OCI-LY7 (cell line): ENCODE measurements around the gene APOBEC3H. TPM values are rescaled to one million over a fixed set of nuclear protein-coding genes. Genes with fewer than 3 reads are reported as not detected.

Source experiments
- BruUV-seq: library from RNA; stranded (reverse); fragments of 400-500 nt; replicated peaks from 2 replicates; lab custom pipeline; 2021; lab: Mats Ljungman, UMichigan
- CTCF ChIA-PET: fragments of 300-600 bp; sonication (Branson Sonifier 250); formaldehyde crosslinking; loops from one replicate; lab custom pipeline; 2022; ENCODE audit warnings: antibody characterized with exemption; ENCODE audit not compliant: unreplicated experiment; lab: Charles Lee
- POLR2A ChIA-PET: fragments of 300-600 bp; sonication (Branson Sonifier 250); formaldehyde crosslinking; loops from one replicate; lab custom pipeline; 2022; ENCODE audit warnings: antibody characterized with exemption; lab: Charles Lee
- DNase-seq: peaks from one replicate; pipeline ENCODE4 v3.0.0-alpha.2; 2015; ENCODE audit warnings: low spot score
- H2AFZ ChIP-seq: fragments of 200-600 bp; sonication (generic), shearing (Covaris generic); 2 replicates; pipeline ENCODE4 v1.6.1; 2014; ENCODE audit warnings: mild to moderate bottlenecking, antibody characterized with exemption, low read length, moderate library complexity
- H3K27ac ChIP-seq: fragments of 200-600 bp; sonication (generic); 2 replicates; pipeline ENCODE4 v1.5.1; 2014; ENCODE audit warnings: mixed run types, low read depth, mild to moderate bottlenecking, moderate library complexity, low read length, inconsistent platforms; ENCODE audit not compliant: poor library complexity, severe bottlenecking
- H3K36me3 ChIP-seq: fragments of 200-600 bp; sonication (generic); 2 replicates; pipeline ENCODE4 v1.6.1; 2014; ENCODE audit warnings: mild to moderate bottlenecking, antibody characterized with exemption, low read length, moderate library complexity, mixed read lengths; ENCODE audit not compliant: insufficient read depth
- H3K4me1 ChIP-seq: fragments of 200-600 bp; sonication (generic); 2 replicates; pipeline ENCODE4 v1.5.1; 2014; ENCODE audit warnings: mild to moderate bottlenecking, low read length; ENCODE audit not compliant: insufficient read depth, poor library complexity, severe bottlenecking
- H3K4me2 ChIP-seq: fragments of 200-600 bp; sonication (generic); 2 replicates; pipeline ENCODE4 v1.6.1; 2014; ENCODE audit warnings: mild to moderate bottlenecking, low read length
- H3K4me3 ChIP-seq: fragments of 200-600 bp; sonication (generic); 2 replicates; pipeline ENCODE4 v1.5.1; 2014; ENCODE audit warnings: mild to moderate bottlenecking, low read depth, low read length; ENCODE audit not compliant: poor library complexity, severe bottlenecking
- H3K79me2 ChIP-seq: fragments of 200-600 bp; sonication (generic); 2 replicates; pipeline ENCODE4 v1.6.1; 2016; ENCODE audit warnings: low read depth, mild to moderate bottlenecking, low read length, moderate library complexity, mixed read lengths; ENCODE audit not compliant: insufficient read depth
- H3K9me2 ChIP-seq: fragments of 200-600 bp; sonication (generic); 2 replicates; pipeline ENCODE4 v1.6.1; 2016; ENCODE audit warnings: mild to moderate bottlenecking, low read length, mixed read lengths; ENCODE audit not compliant: insufficient read depth
- H3K9me3 ChIP-seq: fragments of 200-600 bp; sonication (generic); 2 replicates; pipeline ENCODE4 v1.6.1; 2014; ENCODE audit warnings: mild to moderate bottlenecking, mixed run types, low read length, mixed read lengths
- H4K20me1 ChIP-seq: fragments of 200-600 bp; sonication (generic); 2 replicates; pipeline ENCODE4 v1.6.1; 2014; ENCODE audit warnings: mild to moderate bottlenecking, antibody characterized with exemption, low read length, moderate library complexity, mixed read lengths; ENCODE audit not compliant: insufficient read depth
- CTCF ChIP-seq: fragments of 200-600 bp; sonication (generic); conservative IDR thresholded peaks from 2 replicates; pipeline ENCODE4 v1.5.1; 2014; ENCODE audit warnings: mild to moderate bottlenecking, antibody characterized with exemption, low read length, moderate library complexity, mixed read lengths
- EZH2phosphoT487 ChIP-seq: fragments of 200-600 bp; sonication (generic); IDR thresholded peaks from 2 replicates; pipeline ENCODE4 v1.6.1; 2018; ENCODE audit warnings: low read depth, borderline replicate concordance, mild to moderate bottlenecking, mixed run types, antibody characterized with exemption, low read length, moderate library complexity, mixed read lengths
- intact Hi-C: fragments of 100-400 bp; cut with micrococcal nuclease; formaldehyde crosslinking; loops from one replicate; pipeline ENCODE4 v1.10.0; 2022; ENCODE audit not compliant: unreplicated experiment
- total RNA-seq, 2 experiments: library from RNA; depleted of rRNA in 1 of 2; stranded (reverse); fragments of >200 nt in 1 of 2; shearing (Covaris generic) in 1 of 2; gene quantifications; 2 replicates each; pipeline ENCODE4 v1.2.3, GENCODE V29; 2014 to 2022

APOBEC3H gene
- total RNA-seq, 2 experiments from 2014 or later, result 0.99 to 1.2 TPM

GRCh38 chr22:39122772-39123470 lies 25.9 kb downstream of the APOBEC3H start:
- no peak overlapping the region for H3K4me2 ChIP-seq
- BruUV-seq, result no TSS peak
- peaks cover 5% of the 10 kb centered on the region for H3K4me1 ChIP-seq
- DNase-seq, result no peak
- H3K27ac ChIP-seq, result no peak overlapping the region
- no peaks in the 10 kb centered on the region for H4K20me1 ChIP-seq
- CTCF ChIA-PET, result no interaction called here
- POLR2A ChIA-PET, result no interaction called here
- no peaks in the 10 kb centered on the region for H3K9me2 ChIP-seq
- intact Hi-C loops, result loop anchor here (1.0 to 5.0 kb wide), 3 partner anchors 150 to 356 kb away; no protein-coding TSS in a partner anchor
- H3K79me2 ChIP-seq, result no peaks in the 10 kb centered on the region
- TF ChIP-seq EZH2phosphoT487 (no peak), CTCF (no peak)
- no peaks in the 10 kb centered on the region for H3K9me3 ChIP-seq
- no peak overlapping the region for H2AFZ ChIP-seq
- no peak overlapping the region for H3K4me3 ChIP-seq
- H3K36me3 ChIP-seq, result no peaks in the 10 kb centered on the region

GRCh38 chr22:39123751-39124581 lies 26.9 kb downstream of the APOBEC3H start:
- Histone ChIP-seq H3K4me3 (no peak overlapping the region), H3K36me3 (no peaks in the 10 kb centered on the region), H3K27ac (no peak overlapping the region), H3K9me3 (no peaks in the 10 kb centered on the region), H3K4me2 (no peak overlapping the region), H4K20me1 (no peaks in the 10 kb centered on the region), H3K79me2 (no peaks in the 10 kb centered on the region), H3K4me1 (no peaks in the 10 kb centered on the region), H2AFZ (no peak overlapping the region), H3K9me2 (no peaks in the 10 kb centered on the region)
- BruUV-seq, result no TSS peak
- ChIA-PET POLR2A (interaction anchor here (0.6 to 0.9 kb wide), 3 partner anchors 26 to 252 kb away, joined by 3 to 6 read pairs (median 4); partner anchors contain the start of gene CBX6), CTCF (no interaction called here)
- intact Hi-C loops, result loop anchor here (5.0 kb wide), 1 partner anchor 357 kb away; no protein-coding TSS in a partner anchor
- DNase-seq, result no peak
- TF ChIP-seq EZH2phosphoT487 (no peak), CTCF (no peak)
